ENCODE measurements around the gene ALK.

ALK gene

GRCh38 chr2:29250977-29251376 lies 670.4 kb downstream of the ALK start:
- no peak for TF ChIP-seq CTCF (IDR thresholded peaks at IDR 0.05)

GRCh38 chr2:29249666-29250253 lies 671.6 kb downstream of the ALK start:
- no peak for TF ChIP-seq CTCF (IDR thresholded peaks at IDR 0.05)

- TF ChIP-seq CTCF (IDR thresholded peaks at IDR 0.05), result no peak
Observed at GRCh38 chr2:29247336-29247914, 674.0 kb downstream of the ALK start.

- TF ChIP-seq CTCF (IDR thresholded peaks at IDR 0.05), result no peak
Observed at GRCh38 chr2:29246383-29247300, 674.7 kb downstream of the ALK start.

GRCh38 chr2:29245742-29246382 lies 675.5 kb downstream of the ALK start:
- no peak for TF ChIP-seq CTCF (IDR thresholded peaks at IDR 0.05)

- no peak for TF ChIP-seq CTCF (IDR thresholded peaks at IDR 0.05)
Observed at GRCh38 chr2:29242621-29243375, 678.6 kb downstream of the ALK start.

Data from LNCAP (cell line).